Breast epithelium (tissue), 3 donors: Measurements from ENCODE around the gene OSMR.

Source experiments
- CTCF ChIP-seq, 3 donors: fragments of 450-650 bp; IDR thresholded peaks; one replicate each; pipeline ENCODE4 v1.5.1; 2016 to 2017; ENCODE audit warnings: antibody characterized with exemption in 3 of 3, mild to moderate bottlenecking in 3 of 3, moderate library complexity in 3 of 3
- POLR2A ChIP-seq: fragments of 450-650 bp; IDR thresholded peaks from one replicate; pipeline ENCODE4 v1.6.1; 2016; ENCODE audit warnings: antibody characterized with exemption, mild to moderate bottlenecking, moderate library complexity

GRCh38 chr5:38925154-38925925, 79.5 kb downstream of the OSMR start:
- TF ChIP-seq POLR2A: no peak
- TF ChIP-seq CTCF (IDR thresholded peaks at IDR 0.05): no peak
